Muscle layer of colon (tissue), 2 donors: ENCODE results near the gene U2AF1.
"Not testable (repeated sequence)": the region's sequence is repeated elsewhere in the genome, so short reads cannot be mapped to it uniquely, and the experiment has no call there.

ENCODE experiments used
- H3K27ac ChIP-seq: one replicate; pipeline ENCODE4 v1.7.0; 2013; ENCODE audit warnings: low read depth, mild to moderate bottlenecking, low read length, moderate library complexity
- H3K27me3 ChIP-seq, 2 donors: one replicate each; pipeline ENCODE4 v1.7.0; 2013; ENCODE audit warnings: low read length in 2 of 2, mild to moderate bottlenecking in 2 of 2; ENCODE audit not compliant: insufficient read depth in 2 of 2, control insufficient read depth in 1 of 2
- H3K36me3 ChIP-seq: one replicate; pipeline ENCODE4 v1.7.0; 2013; ENCODE audit warnings: mild to moderate bottlenecking, low read length; ENCODE audit not compliant: insufficient read depth
- H3K4me1 ChIP-seq: one replicate; pipeline ENCODE4 v1.7.0; 2013; ENCODE audit warnings: mild to moderate bottlenecking, low read length; ENCODE audit not compliant: insufficient read depth
- H3K4me3 ChIP-seq, 2 donors: one replicate each; pipeline ENCODE4 v1.7.0; 2013; ENCODE audit warnings: low read length in 2 of 2, low read depth in 1 of 2, mild to moderate bottlenecking in 1 of 2, moderate library complexity in 1 of 2
- H3K9ac ChIP-seq: one replicate; pipeline ENCODE4 v1.7.0; 2013; ENCODE audit warnings: low read length
- H3K9me3 ChIP-seq: one replicate; pipeline ENCODE4 v1.7.0; 2013; ENCODE audit warnings: mild to moderate bottlenecking, low read length
- donor health status: abdominal sarcoma.
- donor health status: Adenocarcinoma of cecum.

Gene U2AF1

GRCh38 chr21:43108177-43108576, 807 bp upstream of the U2AF1 start:
- H3K4me3 ChIP-seq, H3K9me3 ChIP-seq, H3K4me1 ChIP-seq, H3K27me3 ChIP-seq, H3K27ac ChIP-seq, H3K36me3 ChIP-seq, H3K9ac ChIP-seq: not testable (repeated sequence)

- not testable (repeated sequence) for H3K9ac ChIP-seq, H3K27ac ChIP-seq, H3K36me3 ChIP-seq, H3K4me3 ChIP-seq, H3K9me3 ChIP-seq, H3K4me1 ChIP-seq, H3K27me3 ChIP-seq
Observed at GRCh38 chr21:43107794-43108137, 396 bp upstream of the U2AF1 start.

GRCh38 chr21:43104642-43105041, 2.7 kb downstream of the U2AF1 start:
- not testable (repeated sequence) for H3K36me3 ChIP-seq

GRCh38 chr21:43102281-43102680, 5.1 kb downstream of the U2AF1 start:
- not testable (repeated sequence) for H3K4me3 ChIP-seq, H3K4me1 ChIP-seq, H3K9me3 ChIP-seq, H3K27me3 ChIP-seq, H3K36me3 ChIP-seq, H3K27ac ChIP-seq, H3K9ac ChIP-seq

More at GRCh38 chr21:43104642-43105041, 2.7 kb downstream of the U2AF1 start:
- H3K9ac ChIP-seq, H3K4me1 ChIP-seq, H3K27me3 ChIP-seq, H3K27ac ChIP-seq, H3K4me3 ChIP-seq, H3K9me3 ChIP-seq: not testable (repeated sequence)

GRCh38 chr21:43101676-43102075, 5.7 kb downstream of the U2AF1 start:
- not testable (repeated sequence) for H3K27me3 ChIP-seq, H3K4me3 ChIP-seq, H3K9me3 ChIP-seq, H3K27ac ChIP-seq, H3K4me1 ChIP-seq, H3K9ac ChIP-seq, H3K36me3 ChIP-seq

- H3K36me3 ChIP-seq, H3K9me3 ChIP-seq, H3K27me3 ChIP-seq, H3K4me3 ChIP-seq, H3K27ac ChIP-seq, H3K9ac ChIP-seq, H3K4me1 ChIP-seq: not testable (repeated sequence)
Observed at GRCh38 chr21:43101000-43101399, 6.4 kb downstream of the U2AF1 start.

- not testable (repeated sequence) for H3K9me3 ChIP-seq, H3K36me3 ChIP-seq, H3K4me1 ChIP-seq, H3K27me3 ChIP-seq, H3K4me3 ChIP-seq, H3K27ac ChIP-seq, H3K9ac ChIP-seq
Observed at GRCh38 chr21:43091979-43092614, 15.3 kb downstream of the U2AF1 start.

GRCh38 chr21:43090947-43091346, 16.4 kb downstream of the U2AF1 start:
- not testable (repeated sequence) for H3K9me3 ChIP-seq, H3K36me3 ChIP-seq, H3K4me3 ChIP-seq, H3K27me3 ChIP-seq, H3K9ac ChIP-seq, H3K27ac ChIP-seq, H3K4me1 ChIP-seq

- not testable (repeated sequence) for H3K27me3 ChIP-seq, H3K27ac ChIP-seq, H3K36me3 ChIP-seq, H3K9me3 ChIP-seq, H3K4me3 ChIP-seq, H3K4me1 ChIP-seq, H3K9ac ChIP-seq
Observed at GRCh38 chr21:43089463-43089862, 17.9 kb downstream of the U2AF1 start.

- H3K27ac ChIP-seq, H3K9ac ChIP-seq, H3K27me3 ChIP-seq, H3K36me3 ChIP-seq, H3K9me3 ChIP-seq, H3K4me1 ChIP-seq, H3K4me3 ChIP-seq: not testable (repeated sequence)
Observed at GRCh38 chr21:43082587-43083300, 24.6 kb downstream of the U2AF1 start.

GRCh38 chr21:43076643-43077042, 30.7 kb downstream of the U2AF1 start:
- H3K4me1 ChIP-seq, H3K4me3 ChIP-seq, H3K9me3 ChIP-seq, H3K36me3 ChIP-seq, H3K27ac ChIP-seq, H3K9ac ChIP-seq, H3K27me3 ChIP-seq: not testable (repeated sequence)

GRCh38 chr21:43076023-43076637, 31.2 kb downstream of the U2AF1 start:
- H3K27me3 ChIP-seq, H3K4me3 ChIP-seq, H3K9me3 ChIP-seq, H3K4me1 ChIP-seq, H3K36me3 ChIP-seq, H3K9ac ChIP-seq, H3K27ac ChIP-seq: not testable (repeated sequence)
